A549 (cell line): ENCODE results near the gene MED22.
A peak's percentile ranks its signal among the peaks of the same experiment; 100 is the strongest.

Experiments
- HOXA7 ChIP-seq: fragments of 250-450 bp; sonication (Bioruptor Pico); IDR thresholded peaks from 2 replicates; pipeline ENCODE4 v1.5.0; 2020; ENCODE audit warnings: mild to moderate bottlenecking, moderate library complexity
- POLR2A ChIP-seq: IDR thresholded peaks from 2 replicates; pipeline ENCODE4 v1.6.1; 2012; ENCODE audit warnings: mild to moderate bottlenecking, low read length
- RFX5 ChIP-seq: fragments of 450-650 bp; IDR thresholded peaks from 2 replicates; pipeline ENCODE4 v1.7.1; 2014; ENCODE audit warnings: antibody characterized with exemption, mild to moderate bottlenecking, moderate library complexity
- SREBF2 ChIP-seq: fragments of 450-650 bp; IDR thresholded peaks from 2 replicates; pipeline ENCODE4 v1.6.1; 2014; ENCODE audit warnings: mild to moderate bottlenecking, moderate library complexity
- TF ChIP-seq, protein P1 (sequence below): IDR thresholded peaks from 2 replicates; pipeline ENCODE4 v1.6.1; 2012
- TF ChIP-seq, protein P2 (sequence below): fragments of >200 bp; sonication (Bioruptor Twin); formaldehyde crosslinking; IDR thresholded peaks from 3 replicates; pipeline ENCODE4 v1.5.1; 2016
- TF ChIP-seq, protein P3 (sequence below): IDR thresholded peaks from 2 replicates; pipeline ENCODE4 v1.6.1; 2012

DNA sequence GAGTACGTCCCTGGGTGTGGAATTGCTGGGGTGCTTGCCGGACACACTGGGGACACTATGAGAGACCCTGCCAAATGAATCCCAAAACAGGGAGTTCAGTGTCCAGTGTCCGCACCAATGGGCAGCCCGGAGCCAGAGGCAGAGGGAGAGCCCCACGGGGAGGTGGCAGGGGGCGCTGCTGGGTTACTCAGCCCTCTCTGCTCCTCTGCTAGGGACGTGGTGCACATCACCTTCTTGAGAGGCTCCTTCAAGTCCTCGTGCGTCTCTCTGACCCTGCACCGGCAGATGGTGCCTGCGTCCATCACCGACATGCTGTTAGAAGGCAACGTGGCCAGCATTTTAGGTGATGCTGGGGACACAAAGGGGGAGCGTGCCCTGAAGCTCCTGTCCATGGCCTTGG is 49.0 kb upstream of the MED22 start:
- no peak for TF ChIP-seq HOXA7
- TF ChIP-seq POLR2A = no peak
- TF ChIP-seq, protein P1, sequence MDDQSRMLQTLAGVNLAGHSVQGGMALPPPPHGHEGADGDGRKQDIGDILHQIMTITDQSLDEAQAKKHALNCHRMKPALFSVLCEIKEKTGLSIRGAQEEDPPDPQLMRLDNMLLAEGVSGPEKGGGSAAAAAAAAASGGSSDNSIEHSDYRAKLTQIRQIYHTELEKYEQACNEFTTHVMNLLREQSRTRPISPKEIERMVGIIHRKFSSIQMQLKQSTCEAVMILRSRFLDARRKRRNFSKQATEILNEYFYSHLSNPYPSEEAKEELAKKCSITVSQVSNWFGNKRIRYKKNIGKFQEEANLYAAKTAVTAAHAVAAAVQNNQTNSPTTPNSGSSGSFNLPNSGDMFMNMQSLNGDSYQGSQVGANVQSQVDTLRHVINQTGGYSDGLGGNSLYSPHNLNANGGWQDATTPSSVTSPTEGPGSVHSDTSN = no peak
- no peak for TF ChIP-seq RFX5
- TF ChIP-seq, protein P2, sequence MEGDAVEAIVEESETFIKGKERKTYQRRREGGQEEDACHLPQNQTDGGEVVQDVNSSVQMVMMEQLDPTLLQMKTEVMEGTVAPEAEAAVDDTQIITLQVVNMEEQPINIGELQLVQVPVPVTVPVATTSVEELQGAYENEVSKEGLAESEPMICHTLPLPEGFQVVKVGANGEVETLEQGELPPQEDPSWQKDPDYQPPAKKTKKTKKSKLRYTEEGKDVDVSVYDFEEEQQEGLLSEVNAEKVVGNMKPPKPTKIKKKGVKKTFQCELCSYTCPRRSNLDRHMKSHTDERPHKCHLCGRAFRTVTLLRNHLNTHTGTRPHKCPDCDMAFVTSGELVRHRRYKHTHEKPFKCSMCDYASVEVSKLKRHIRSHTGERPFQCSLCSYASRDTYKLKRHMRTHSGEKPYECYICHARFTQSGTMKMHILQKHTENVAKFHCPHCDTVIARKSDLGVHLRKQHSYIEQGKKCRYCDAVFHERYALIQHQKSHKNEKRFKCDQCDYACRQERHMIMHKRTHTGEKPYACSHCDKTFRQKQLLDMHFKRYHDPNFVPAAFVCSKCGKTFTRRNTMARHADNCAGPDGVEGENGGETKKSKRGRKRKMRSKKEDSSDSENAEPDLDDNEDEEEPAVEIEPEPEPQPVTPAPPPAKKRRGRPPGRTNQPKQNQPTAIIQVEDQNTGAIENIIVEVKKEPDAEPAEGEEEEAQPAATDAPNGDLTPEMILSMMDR = peak; percentile 23; the same call in 1 of the 3 replicates
- TF ChIP-seq SREBF2 = no peak
- TF ChIP-seq, protein P3, sequence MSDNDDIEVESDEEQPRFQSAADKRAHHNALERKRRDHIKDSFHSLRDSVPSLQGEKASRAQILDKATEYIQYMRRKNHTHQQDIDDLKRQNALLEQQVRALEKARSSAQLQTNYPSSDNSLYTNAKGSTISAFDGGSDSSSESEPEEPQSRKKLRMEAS = no peak
